GM12872 (cell line): ENCODE data around the gene RAG2.

ENCODE experiments used
- CTCF ChIP-seq: IDR thresholded peaks from 3 replicates; pipeline ENCODE4 v1.5.1; 2011; ENCODE audit warnings: low read depth, mild to moderate bottlenecking, low read length, moderate library complexity; ENCODE audit not compliant: insufficient read depth

The RAG2 gene

DNA sequence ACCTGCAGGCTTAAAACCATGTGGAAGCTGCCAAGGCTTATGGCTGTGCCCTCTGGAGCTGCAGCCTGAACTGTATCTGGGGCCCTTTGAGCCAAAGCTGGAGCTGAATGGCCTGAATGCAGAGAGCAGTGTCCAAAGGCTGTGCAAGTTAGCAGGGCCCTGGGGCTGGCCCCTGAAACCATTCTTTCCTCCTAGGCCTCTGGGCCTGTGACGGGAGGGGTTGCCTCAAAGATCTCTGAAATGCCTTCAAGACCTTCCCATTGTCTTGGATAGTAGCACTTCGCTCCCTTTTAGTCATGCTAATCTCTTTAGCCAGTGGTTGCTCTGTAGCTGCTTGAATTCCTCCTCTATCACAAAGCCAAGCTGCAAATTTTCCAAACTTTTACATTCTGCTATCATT lies 16.5 kb downstream of the RAG2 start:
- no peak for TF ChIP-seq CTCF

GRCh38 chr11:36578458-36578857 lies 19.6 kb downstream of the RAG2 start:
- TF ChIP-seq CTCF: no peak

GRCh38 chr11:36577859-36578258 lies 20.2 kb downstream of the RAG2 start:
- no peak for TF ChIP-seq CTCF

- no peak for TF ChIP-seq CTCF
These were observed 20.7 kb downstream of the RAG2 start for GRCh38 chr11:36577373-36577772.

- TF ChIP-seq CTCF: no peak
These were observed 23.6 kb downstream of the RAG2 start for GRCh38 chr11:36574486-36574885.

GRCh38 chr11:36569095-36569494 lies 28.9 kb downstream of the RAG2 start:
- no peak for TF ChIP-seq CTCF

- TF ChIP-seq CTCF: no peak
These were observed 30.3 kb downstream of the RAG2 start, which contains the start of gene RAG1 for GRCh38 chr11:36567694-36568093. Gene RAG1 (plus strand): TSS chr11:36568007. CDS start chr11:36573305, 5,298 bp downstream.

- TF ChIP-seq CTCF: no peak
These were observed 31.5 kb downstream of the RAG2 start for GRCh38 chr11:36566407-36567053.
